Ectodermal cell (in vitro differentiated cells): ENCODE results near the gene GDPD4.

Experiments used
- H3K27ac ChIP-seq: 2 replicates; pipeline ENCODE4 v1.7.0; 2013; ENCODE audit warnings: mild to moderate bottlenecking, low read depth, low read length; ENCODE audit not compliant: insufficient read depth, poor library complexity, severe bottlenecking
- H3K27me3 ChIP-seq: 2 replicates; pipeline ENCODE4 v1.7.0; 2013; ENCODE audit warnings: mild to moderate bottlenecking, low read length; ENCODE audit not compliant: insufficient read depth, control insufficient read depth, poor library complexity, severe bottlenecking
- H3K36me3 ChIP-seq: one replicate; pipeline ENCODE4 v1.7.0; 2013; ENCODE audit warnings: low read length; ENCODE audit not compliant: control insufficient read depth, insufficient read depth
- H3K4me1 ChIP-seq: one replicate; pipeline ENCODE4 v1.7.0; 2013; ENCODE audit warnings: low read length; ENCODE audit not compliant: control insufficient read depth, insufficient read depth
- H3K4me3 ChIP-seq: 2 replicates; pipeline ENCODE4 v1.7.0; 2013; ENCODE audit warnings: low read depth, low read length, control low read depth; ENCODE audit not compliant: insufficient read depth
- H3K9me3 ChIP-seq: 2 replicates; pipeline ENCODE4 v1.7.0; 2013; ENCODE audit warnings: mild to moderate bottlenecking, low read length, moderate library complexity; ENCODE audit not compliant: control insufficient read depth
- WGBS, 2 experiments: methylation state at CpG; one replicate each; pipeline ENCODE4 v1.1.7; 2013; ENCODE audit warnings: missing lambda C conversion rate in 2 of 2; 5-methylcytosine and 5-hydroxymethylcytosine counted together

Gene GDPD4

GRCh38 chr11:77276271-77276670, 25.2 kb downstream of the GDPD4 start:
- no peaks in the 10 kb centered on the region for H3K9me3 ChIP-seq
- H3K36me3 ChIP-seq: no peaks in the 10 kb centered on the region
- whole genome bisulfite sequencing, 2 experiments: 93 to 95% methylated on average over 2 of the region's 2 CpGs
- H3K27ac ChIP-seq: no peak overlapping the region
- no peaks in the 10 kb centered on the region for H3K4me1 ChIP-seq
- H3K27me3 ChIP-seq: no peaks in the 10 kb centered on the region
- H3K4me3 ChIP-seq: no peak overlapping the region

- Histone ChIP-seq H3K4me1 (no peaks in the 10 kb centered on the region), H3K4me3 (no peak overlapping the region), H3K27ac (no peak overlapping the region), H3K36me3 (no peaks in the 10 kb centered on the region), H3K27me3 (no peaks in the 10 kb centered on the region), H3K9me3 (no peaks in the 10 kb centered on the region)
- WGBS, 2 experiments: 89 to 92% methylated on average over 3 of the region's 3 CpGs
Observed at GRCh38 chr11:77270921-77271320, 30.6 kb downstream of the GDPD4 start.

GRCh38 chr11:77269484-77270123, 31.9 kb downstream of the GDPD4 start:
- H3K4me3 ChIP-seq: no peak overlapping the region
- no peaks in the 10 kb centered on the region for H3K36me3 ChIP-seq
- H3K27me3 ChIP-seq: no peaks in the 10 kb centered on the region
- no peaks in the 10 kb centered on the region for H3K4me1 ChIP-seq
- no peaks in the 10 kb centered on the region for H3K9me3 ChIP-seq
- 92 to 96% methylated on average over 1 of the region's 1 CpG for WGBS, 2 experiments
- H3K27ac ChIP-seq: no peak overlapping the region

GRCh38 chr11:77267962-77268361, 33.5 kb downstream of the GDPD4 start:
- H3K27me3 ChIP-seq: no peaks in the 10 kb centered on the region
- 88 to 97% methylated on average over 2 of the region's 2 CpGs for WGBS, 2 experiments
- H3K36me3 ChIP-seq: no peaks in the 10 kb centered on the region
- H3K4me3 ChIP-seq: no peak overlapping the region
- H3K4me1 ChIP-seq: no peaks in the 10 kb centered on the region
- no peak overlapping the region for H3K27ac ChIP-seq
- H3K9me3 ChIP-seq: no peaks in the 10 kb centered on the region

- no peaks in the 10 kb centered on the region for H3K4me1 ChIP-seq
- H3K9me3 ChIP-seq: no peaks in the 10 kb centered on the region
- no peak overlapping the region for H3K27ac ChIP-seq
- no peak overlapping the region for H3K4me3 ChIP-seq
- 100% methylated on average over 1 of the region's 1 CpG; no CpG with 5 or more reads in 1 of the 2 experiments for WGBS, 2 experiments
- no peaks in the 10 kb centered on the region for H3K36me3 ChIP-seq
- no peaks in the 10 kb centered on the region for H3K27me3 ChIP-seq
Observed at GRCh38 chr11:77266766-77267165, 34.7 kb downstream of the GDPD4 start.

- Histone ChIP-seq H3K27me3 (no peaks in the 10 kb centered on the region), H3K9me3 (no peaks in the 10 kb centered on the region), H3K36me3 (no peaks in the 10 kb centered on the region), H3K4me1 (no peaks in the 10 kb centered on the region), H3K27ac (no peak overlapping the region), H3K4me3 (no peak overlapping the region)
Observed at GRCh38 chr11:77262803-77263202, 38.7 kb downstream of the GDPD4 start.

GRCh38 chr11:77259641-77260040, 41.8 kb downstream of the GDPD4 start:
- no peaks in the 10 kb centered on the region for H3K27me3 ChIP-seq
- H3K9me3 ChIP-seq: no peaks in the 10 kb centered on the region
- H3K27ac ChIP-seq: no peak overlapping the region
- no peaks in the 10 kb centered on the region for H3K36me3 ChIP-seq
- H3K4me1 ChIP-seq: no peaks in the 10 kb centered on the region
- H3K4me3 ChIP-seq: no peak overlapping the region
- 95 to 97% methylated on average over 2 of the region's 2 CpGs for WGBS, 2 experiments

GRCh38 chr11:77253690-77254089, 47.8 kb downstream of the GDPD4 start:
- H3K27me3 ChIP-seq: no peaks in the 10 kb centered on the region
- H3K4me1 ChIP-seq: no peaks in the 10 kb centered on the region
- 89 to 100% methylated on average over 1 of the region's 1 CpG for WGBS, 2 experiments
- H3K36me3 ChIP-seq: no peaks in the 10 kb centered on the region
- H3K9me3 ChIP-seq: no peaks in the 10 kb centered on the region
- no peak overlapping the region for H3K4me3 ChIP-seq
- H3K27ac ChIP-seq: no peak overlapping the region

- H3K36me3 ChIP-seq: no peaks in the 10 kb centered on the region
- H3K9me3 ChIP-seq: no peaks in the 10 kb centered on the region
- no peaks in the 10 kb centered on the region for H3K27me3 ChIP-seq
- no peak overlapping the region for H3K4me3 ChIP-seq
- H3K27ac ChIP-seq: no peak overlapping the region
- H3K4me1 ChIP-seq: no peaks in the 10 kb centered on the region
- WGBS, 2 experiments: 93 to 98% methylated on average over 3 of the region's 3 CpGs
Observed at GRCh38 chr11:77252555-77253270, 48.8 kb downstream of the GDPD4 start.

GRCh38 chr11:77250881-77251640, 50.4 kb downstream of the GDPD4 start:
- Histone ChIP-seq H3K27ac (no peak overlapping the region), H3K4me1 (no peaks in the 10 kb centered on the region), H3K36me3 (no peaks in the 10 kb centered on the region), H3K9me3 (no peaks in the 10 kb centered on the region), H3K27me3 (no peaks in the 10 kb centered on the region), H3K4me3 (no peak overlapping the region)
- WGBS, 2 experiments: 87 to 90% methylated on average over 1 of the region's 1 CpG
